ENCODE data around the gene KIR2DL3. TPM values are rescaled to one million over a fixed set of nuclear protein-coding genes. Genes with fewer than 3 reads are reported as not detected.

KIR2DL3 gene
- total and polyA plus RNA-seq, 2 of the 4 experiments (the other 2 are of a cell fraction), result not detected

DNA sequence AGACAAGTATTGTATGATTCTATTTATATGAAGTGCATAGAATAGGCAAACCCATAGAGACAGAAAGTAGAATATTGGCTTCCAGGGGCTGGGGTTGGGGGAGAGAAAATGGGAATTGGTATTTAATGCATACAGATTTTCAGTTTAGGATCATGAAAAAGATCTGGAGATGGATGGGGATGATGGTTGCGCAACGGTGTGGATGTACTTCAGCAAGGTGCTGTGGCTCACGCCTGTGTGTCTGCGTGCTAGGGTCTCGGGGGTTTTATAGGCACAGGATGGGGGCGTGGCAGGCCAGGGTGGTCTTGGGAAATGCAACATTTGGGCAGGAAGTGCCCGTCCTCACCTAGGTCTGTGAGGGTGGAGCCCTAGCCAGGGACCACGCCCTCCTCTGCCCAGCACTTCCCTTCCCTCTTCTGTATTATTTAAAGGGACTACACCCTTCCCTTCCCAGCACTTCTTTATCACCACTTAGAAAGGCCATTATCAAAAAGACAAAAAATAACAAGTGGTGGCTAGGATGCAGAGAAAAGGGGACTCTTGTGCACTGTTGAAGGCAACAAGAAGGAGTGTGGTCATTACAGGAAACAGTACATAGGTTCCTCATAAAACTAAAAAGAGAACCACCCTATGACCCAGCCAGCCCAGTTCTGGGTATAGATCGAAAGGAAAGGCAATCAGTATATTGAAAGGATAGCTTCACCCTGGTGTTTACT lies 46.6 kb upstream of the KIR2DL3 start:
- H3K18ac ChIP-seq (ENCODE audit: low read depth, low read length), result no peak overlapping the region
- no peak overlapping the region for H2BK120ac ChIP-seq (ENCODE audit: low read depth, low read length)
- no peak overlapping the region for H4K5ac ChIP-seq (ENCODE audit: low read depth, low read length)
- H3K14ac ChIP-seq (replicated peaks; ENCODE audit: low read depth, low read length), result no peak overlapping the region
- no peak overlapping the region for H2BK15ac ChIP-seq (ENCODE audit: low read depth, low read length)
- DNase-seq, result no peak
- H3K23ac ChIP-seq (ENCODE audit: low read depth, low read length), result no peak overlapping the region
- H4K20me1 ChIP-seq (ENCODE audit: insufficient read depth, low read length), result no peaks in the 10 kb centered on the region
- H3K4me2 ChIP-seq (ENCODE audit: low read depth, low read length), result no peak overlapping the region
- dilution Hi-C loops (cut with HindIII; ENCODE audit: low sequenced_read_pairs, unreplicated experiment), result no loop called here
- H3K27me3 ChIP-seq (ENCODE audit: control insufficient read depth, insufficient read depth, low read length), result no peaks in the 10 kb centered on the region
- intact Hi-C loops (cut with micrococcal nuclease), result no loop called here
- in situ Hi-C loops (cut with MboI; ENCODE audit: low sequenced_read_pairs), result no loop called here
- no peak overlapping the region for H3K56ac ChIP-seq (ENCODE audit: extremely low read depth, insufficient read depth, low read length)
- no peak overlapping the region for H2BK20ac ChIP-seq (ENCODE audit: low read depth, low read length)
- ATAC-seq (ENCODE audit: low read depth), result no peak
- ChIA-PET POLR2A (ENCODE audit: unreplicated experiment) (no interaction called here), CTCF (no interaction called here)
- no peak overlapping the region for H4K91ac ChIP-seq (ENCODE audit: insufficient read depth, low read depth, low read length)
- no peak overlapping the region for H2BK5ac ChIP-seq (ENCODE audit: low read depth, low read length, poor library complexity, severe bottlenecking)
- no peak overlapping the region for H2AFZ ChIP-seq (replicated peaks; ENCODE audit: low read length, poor library complexity)
- H3K4ac ChIP-seq (ENCODE audit: low read depth, low read length), result no peak overlapping the region
- no peak overlapping the region for H3K4me3 ChIP-seq (ENCODE audit: insufficient read depth, low read depth, low read length)
- no peaks in the 10 kb centered on the region for H3K36me3 ChIP-seq (ENCODE audit: control insufficient read depth, insufficient read depth, low read length)
- H2AK5ac ChIP-seq (ENCODE audit: low read depth, low read length), result no peak overlapping the region
- H3K9me3 ChIP-seq (ENCODE audit: control insufficient read depth, insufficient read depth, low read length), result peaks cover 18% of the 10 kb centered on the region
- no peaks in the 10 kb centered on the region for H3K79me1 ChIP-seq (ENCODE audit: low read depth in 1 of 2, low read length in 2 of 2)
- no peak overlapping the region for H2AK9ac ChIP-seq (replicated peaks; ENCODE audit: low read depth, low read length, poor library complexity)
- no TSS peak for BruUV-seq (replicated peaks)
- H4K8ac ChIP-seq (ENCODE audit: low read depth in 2 of 2, low read length in 2 of 2), result no peak overlapping the region
- TF ChIP-seq CEBPB (IDR thresholded peaks at IDR 0.05; ENCODE audit: low read depth, low read length) (peak; percentile 40; the same call in 1 of the 2 replicates), RAD21 (IDR thresholded peaks at IDR 0.05; ENCODE audit: low read length) (no peak)
- no peaks in the 10 kb centered on the region for H3K4me1 ChIP-seq (ENCODE audit: control insufficient read depth, insufficient read depth, low read length)
- H3K27ac ChIP-seq (ENCODE audit: insufficient read depth, low read length), result no peak overlapping the region
- WGBS, 2 experiments (ENCODE audit: extremely low coverage in 2 of 2, insufficient read length in 1 of 2), result 63% methylated on average over 2 of the region's 9 CpGs; no CpG with 5 or more reads in 1 of the 2 experiments
- no peaks in the 10 kb centered on the region for H3K9me1 ChIP-seq (ENCODE audit: insufficient read depth, low read length)
- no peak overlapping the region for H3K9ac ChIP-seq (ENCODE audit: low read depth, low read length)
